Aorta (tissue), 5 donors: ENCODE measurements around the gene EWSR1. TPM values are rescaled to one million over a fixed set of nuclear protein-coding genes. Genes with fewer than 3 reads are reported as not detected.
"Not testable (repeated sequence)": the region's sequence is repeated elsewhere in the genome, so short reads cannot be mapped to it uniquely, and the experiment has no call there.

Experiments used
- ATAC-seq: fragments of 200-7000 bp; cut with Tn5 transposase; one replicate; pipeline ENCODE4 v1.9.1; 2022; ENCODE audit warnings: moderate library complexity; ENCODE audit not compliant: low FRiP score
- DNase-seq, 2 donors: peaks; one replicate each; pipeline ENCODE4 v3.0.0-alpha.2; 2020
- H3K27ac ChIP-seq, 2 donors: one replicate each; pipeline ENCODE4 v1.5.1; 2013; ENCODE audit warnings: low read length in 2 of 2, mild to moderate bottlenecking in 2 of 2, moderate library complexity in 2 of 2, control low read depth in 1 of 2, inconsistent platforms in 1 of 2, low read depth in 1 of 2
- H3K27me3 ChIP-seq, 2 donors: one replicate each; pipeline ENCODE4 v1.6.1; 2013; ENCODE audit warnings: control low read depth in 1 of 2, low read length in 1 of 2, mild to moderate bottlenecking in 1 of 2, moderate library complexity in 1 of 2; ENCODE audit not compliant: insufficient read depth in 2 of 2, control insufficient read depth in 1 of 2
- H3K36me3 ChIP-seq, 2 donors: one replicate each; pipeline ENCODE4 v1.6.1; 2013; ENCODE audit warnings: control low read depth in 1 of 2, low read length in 1 of 2, mild to moderate bottlenecking in 1 of 2; ENCODE audit not compliant: insufficient read depth in 2 of 2, control insufficient read depth in 1 of 2
- H3K4me1 ChIP-seq, 2 donors: one replicate each; pipeline ENCODE4 v1.6.1; 2013; ENCODE audit warnings: low read length in 2 of 2, control low read depth in 1 of 2, mild to moderate bottlenecking in 1 of 2, moderate library complexity in 1 of 2; ENCODE audit not compliant: insufficient read depth in 2 of 2, control insufficient read depth in 1 of 2
- H3K4me3 ChIP-seq, 2 donors: one replicate each; pipeline ENCODE4 v1.5.1; 2013; ENCODE audit warnings: low read length in 2 of 2, control low read depth in 1 of 2, mild to moderate bottlenecking in 1 of 2
- H3K9me3 ChIP-seq: one replicate; pipeline ENCODE4 v1.6.1; 2013; ENCODE audit warnings: mild to moderate bottlenecking, low read length; ENCODE audit not compliant: control insufficient read depth
- WGBS, 2 donors: extraction: QIAGEN DNeasy Blood & Tissue Kit; methylation state at CpG; one replicate each; pipeline ENCODE4 v1.1.7; 2013; 5-methylcytosine and 5-hydroxymethylcytosine counted together
- intact Hi-C, 2 donors: fragments of 100-400 bp; cut with DNase I; formaldehyde crosslinking; loops; one replicate each; pipeline versions ENCODE4 v1.14.2 to v1.15.0; 2022
- long read RNA-seq, 2 donors: library from polyadenylated mRNA; unstranded; transcript quantifications; one replicate each; pipeline ENCODE4 v2.0.0, GENCODE V29; 2020 to 2021
- polyA plus RNA-seq, 2 donors: library from polyadenylated mRNA; stranded (reverse); fragments of 200-250 nt; gene quantifications; one replicate each; pipeline ENCODE4 v1.2.3, GENCODE V29; 2013
- total RNA-seq, 2 donors: library from RNA; stranded (reverse); fragmentation: NEBNext Ultra II Directional; extraction: Animal tissue kit (Norgen Biotek cat#: 25700); gene quantifications; one replicate each; pipeline ENCODE4 v1.2.1, GENCODE V29; 2021
- donor health status: healthy with polysubstance abuse.
- donor health status: Bipolar disorder and iron deficiency.
- donor health status: DM: no; HTN: no; CAD: no.
- donor health status: DM: no; HTN: no; CAD: no.
- donor health status: DM: yes; HTN: yes; CAD: no.

The EWSR1 gene
- total RNA-seq: 100 to 1,000 TPM; 176 to 184 TPM
- 100 to 1,000 TPM in 1 of 2 donors, 10 to 100 TPM in 1; 74.8 to 207 TPM for polyA plus RNA-seq
- long read RNA-seq, donor 1, transcript EWSR1-207 (17 exons, 2,207 nt): major isoform, 233 of 769 reads
- long read RNA-seq, donor 1, transcript EWSR1-206 (17 exons, 2,654 nt): minor isoform, 226 of 769 reads
- long read RNA-seq, donor 1, transcript EWSR1-217 (8 exons, 3,231 nt): minor isoform, 40 of 769 reads
- long read RNA-seq, donor 1, partial matches to known transcripts: 177 of 769 reads
- long read RNA-seq, donor 1, other reads (novel, unspliced or antisense): 81 of 769 reads
- long read RNA-seq, donor 2, transcript EWSR1-215 (8 exons, 2,630 nt): minor isoform, 7 of 140 reads
- long read RNA-seq, donor 2, transcript EWSR1-206 (17 exons, 2,654 nt): minor isoform, 32 of 140 reads
- long read RNA-seq, donor 2, transcript EWSR1-207 (17 exons, 2,207 nt): major isoform, 42 of 140 reads
- long read RNA-seq, donor 2, partial matches to known transcripts: 34 of 140 reads
- long read RNA-seq, donor 2, other reads (novel, unspliced or antisense): 18 of 140 reads

DNA sequence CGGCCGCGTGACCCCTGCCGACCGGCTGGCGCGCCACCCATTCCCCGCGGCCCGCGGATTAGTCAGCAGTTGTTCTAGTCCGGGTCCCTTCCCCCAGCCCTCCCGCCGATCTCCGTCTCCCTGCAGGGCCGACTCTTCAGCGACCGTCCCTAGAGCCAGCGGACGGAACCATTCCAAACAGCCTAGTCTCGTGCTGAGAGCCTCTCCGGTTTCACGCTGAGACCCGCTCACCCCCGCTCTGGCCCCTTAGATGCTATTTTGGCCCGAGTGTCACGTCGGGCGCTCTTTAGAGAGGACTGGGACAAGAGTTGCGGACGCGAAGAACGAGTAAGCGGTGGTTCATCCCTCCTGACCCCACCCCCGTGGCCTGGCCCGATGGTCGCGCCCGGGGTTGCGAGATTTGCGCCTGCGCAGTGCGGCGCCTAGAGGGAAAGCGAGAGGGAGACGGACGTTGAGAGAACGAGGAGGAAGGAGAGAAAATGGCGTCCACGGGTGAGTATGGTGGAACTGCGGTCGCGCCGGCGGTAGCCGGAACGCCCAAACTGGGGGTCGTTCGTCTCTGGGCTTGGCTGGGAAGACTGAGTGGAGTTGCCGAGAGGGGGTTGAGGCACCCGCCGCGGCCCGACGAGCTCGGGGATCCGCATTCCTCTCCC lies at the start of gene EWSR1, which contains the start of gene RHBDD3:
TSS of gene EWSR1 (plus strand) at position 411 of the 653 bp plus-strand sequence. CDS start at position 480, 69 bp downstream.
TSS of gene RHBDD3 (minus strand) at position 124 of the 653 bp plus-strand sequence. CDS start 2,355 bp downstream, outside the sequence.
- H3K9me3 ChIP-seq: no peaks in the 10 kb centered on the region
- no peaks in the 10 kb centered on the region for H3K27me3 ChIP-seq
- peaks cover 1 to 2% of the 10 kb centered on the region in 2 donors for H3K4me1 ChIP-seq
- H3K4me3 ChIP-seq: peak within 1 kb of the TSS; percentile 79 to 86
- intact Hi-C loops: loop anchor here (2.0 to 5.0 kb wide), 2 partner anchors 39 kb away; partner anchors contain the start of gene GAS2L1 (in 2 of the 2)
- DNase-seq: peak; percentile 98
- WGBS, 2 donors: 0% methylated on average over 51 to 67 of the region's 67 CpGs
- ATAC-seq: peak; percentile 96
- H3K27ac ChIP-seq: peak within 1 kb of the TSS; percentile 71 to 94
- H3K36me3 ChIP-seq: no peaks in the 10 kb centered on the region

GRCh38 chr22:29218758-29219408 lies 49.2 kb upstream of the EWSR1 start:
- intact Hi-C loops: no loop called here
- ATAC-seq (no peak), DNase-seq (peak in 1 of 2 donors; percentile 29)
- no peak overlapping the region for H3K4me3 ChIP-seq
- H3K27ac ChIP-seq: no peak overlapping the region
- H3K36me3 ChIP-seq: no peaks in the 10 kb centered on the region
- no peaks in the 10 kb centered on the region for H3K27me3 ChIP-seq
- H3K4me1 ChIP-seq: no peaks in the 10 kb centered on the region
- 90% methylated on average over 11 of the region's 11 CpGs for WGBS, 2 donors
- H3K9me3 ChIP-seq: no peaks in the 10 kb centered on the region

DNA sequence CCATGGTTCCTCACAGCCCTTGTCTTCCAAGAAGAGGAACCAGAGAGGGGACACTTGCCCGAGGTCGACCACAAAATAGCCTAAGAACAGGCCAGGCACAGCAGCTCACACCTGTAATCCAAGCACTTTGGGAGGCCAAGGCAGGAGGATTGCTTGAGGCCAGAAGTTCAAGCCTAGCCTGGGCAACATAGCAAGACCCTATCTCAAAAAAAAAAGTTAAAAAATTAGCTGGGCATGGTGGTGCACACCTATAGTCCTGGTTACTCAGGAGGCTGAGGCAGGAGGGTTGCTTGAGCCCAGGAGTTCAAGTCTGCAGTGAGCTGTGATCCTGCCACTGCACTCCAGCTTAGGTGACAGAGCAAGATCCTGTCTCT lies 48.7 kb upstream of the EWSR1 start:
- H3K27ac ChIP-seq, H3K4me3 ChIP-seq, DNase-seq, H3K36me3 ChIP-seq, intact Hi-C loops, H3K9me3 ChIP-seq, H3K4me1 ChIP-seq, ATAC-seq, H3K27me3 ChIP-seq: not testable (repeated sequence)
- WGBS, 2 donors: 78 to 82% methylated on average over 2 of the region's 2 CpGs

- H3K4me3 ChIP-seq: no peak overlapping the region
- H3K4me1 ChIP-seq: no peaks in the 10 kb centered on the region
- no peaks in the 10 kb centered on the region for H3K27me3 ChIP-seq
- H3K27ac ChIP-seq: no peak overlapping the region
- ATAC-seq (no peak), DNase-seq (peak in 1 of 2 donors; percentile 36)
- H3K36me3 ChIP-seq: no peaks in the 10 kb centered on the region
- 64 to 69% methylated on average over 14 of the region's 14 CpGs for WGBS, 2 donors
- no peaks in the 10 kb centered on the region for H3K9me3 ChIP-seq
- intact Hi-C loops: no loop called here
Measured at GRCh38 chr22:29219881-29220670, 48.0 kb upstream of the EWSR1 start.

DNA sequence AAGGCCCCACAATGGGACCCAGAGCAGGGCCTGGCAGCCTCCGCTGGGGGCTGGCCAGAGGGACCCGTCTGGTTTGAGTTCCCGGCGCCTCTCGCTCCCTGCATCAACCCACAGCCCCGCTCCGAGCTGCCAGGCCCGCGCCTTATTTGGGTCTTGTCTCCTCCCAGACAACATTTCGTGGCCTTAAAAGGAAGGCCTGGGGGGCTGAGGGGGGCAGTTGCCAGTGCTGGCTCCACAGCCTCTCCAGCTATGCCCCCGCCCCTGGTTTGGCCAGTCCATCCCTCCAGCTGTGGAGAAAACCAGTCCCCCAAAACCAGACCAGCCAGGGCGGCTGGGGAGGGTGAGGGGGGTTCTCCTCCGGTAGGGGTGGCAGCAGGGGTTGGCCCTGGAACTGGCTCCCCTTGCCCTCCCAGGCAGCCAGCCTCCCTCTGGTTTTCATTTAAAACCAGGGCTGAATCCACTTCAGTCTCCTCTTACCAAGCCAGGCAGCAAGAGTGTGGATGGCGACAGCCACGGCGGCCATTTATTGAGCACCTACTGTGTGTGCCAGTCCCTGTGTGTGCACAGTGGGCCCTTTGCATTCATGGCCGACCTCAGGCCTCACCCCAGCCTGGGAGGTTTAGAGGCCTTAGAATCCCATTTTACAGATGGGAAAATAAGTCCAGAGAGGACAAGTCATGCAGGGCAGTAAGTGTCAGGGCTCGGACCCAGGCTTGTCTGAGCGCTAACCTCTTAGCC lies 43.8 kb upstream of the EWSR1 start:
- DNase-seq: peak in 1 of 2 donors; percentile 62
- intact Hi-C loops: no loop called here
- Histone ChIP-seq H3K27me3 (no peaks in the 10 kb centered on the region), H3K9me3 (no peaks in the 10 kb centered on the region), H3K27ac (no peak overlapping the region), H3K36me3 (no peaks in the 10 kb centered on the region), H3K4me1 (no peaks in the 10 kb centered on the region), H3K4me3 (no peak overlapping the region)
- ATAC-seq: peak; percentile 31
- 24 to 27% methylated on average over 18 to 19 of the region's 19 CpGs for WGBS, 2 donors

DNA sequence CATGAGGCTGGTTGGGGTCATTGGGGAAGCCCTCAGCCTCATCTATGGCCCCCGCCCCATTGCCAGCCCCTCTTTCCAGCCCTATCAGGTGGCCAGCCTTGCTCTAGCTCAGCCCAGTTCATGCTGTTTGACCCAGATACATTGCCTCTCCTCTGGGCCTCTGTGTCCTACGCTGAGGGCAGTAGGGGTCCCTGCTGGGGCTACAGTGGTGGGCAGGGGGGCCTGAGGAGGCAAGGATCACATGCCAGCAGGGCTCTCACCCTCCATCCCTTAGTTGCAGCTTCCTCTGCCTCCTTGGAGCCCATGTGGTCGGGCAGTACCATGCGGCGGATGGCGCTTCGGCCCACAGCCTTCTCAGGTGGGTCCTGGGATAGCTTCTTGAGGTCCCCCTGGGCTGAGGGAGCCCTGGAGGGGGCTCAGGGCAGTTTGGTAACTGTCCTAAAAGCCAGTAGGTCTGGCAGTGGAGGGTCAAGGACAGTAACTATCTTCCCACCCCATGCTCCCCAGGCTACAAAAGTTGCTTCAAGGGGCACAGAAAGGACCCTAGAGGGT lies 43.1 kb upstream of the EWSR1 start:
- no peak overlapping the region for H3K27ac ChIP-seq
- H3K4me3 ChIP-seq: no peak overlapping the region
- 94 to 95% methylated on average over 7 of the region's 7 CpGs for WGBS, 2 donors
- no peaks in the 10 kb centered on the region for H3K27me3 ChIP-seq
- intact Hi-C loops: no loop called here
- H3K36me3 ChIP-seq: no peaks in the 10 kb centered on the region
- ATAC-seq (no peak), DNase-seq (peak in 1 of 2 donors; percentile 37)
- H3K4me1 ChIP-seq: no peaks in the 10 kb centered on the region
- H3K9me3 ChIP-seq: no peaks in the 10 kb centered on the region

DNA sequence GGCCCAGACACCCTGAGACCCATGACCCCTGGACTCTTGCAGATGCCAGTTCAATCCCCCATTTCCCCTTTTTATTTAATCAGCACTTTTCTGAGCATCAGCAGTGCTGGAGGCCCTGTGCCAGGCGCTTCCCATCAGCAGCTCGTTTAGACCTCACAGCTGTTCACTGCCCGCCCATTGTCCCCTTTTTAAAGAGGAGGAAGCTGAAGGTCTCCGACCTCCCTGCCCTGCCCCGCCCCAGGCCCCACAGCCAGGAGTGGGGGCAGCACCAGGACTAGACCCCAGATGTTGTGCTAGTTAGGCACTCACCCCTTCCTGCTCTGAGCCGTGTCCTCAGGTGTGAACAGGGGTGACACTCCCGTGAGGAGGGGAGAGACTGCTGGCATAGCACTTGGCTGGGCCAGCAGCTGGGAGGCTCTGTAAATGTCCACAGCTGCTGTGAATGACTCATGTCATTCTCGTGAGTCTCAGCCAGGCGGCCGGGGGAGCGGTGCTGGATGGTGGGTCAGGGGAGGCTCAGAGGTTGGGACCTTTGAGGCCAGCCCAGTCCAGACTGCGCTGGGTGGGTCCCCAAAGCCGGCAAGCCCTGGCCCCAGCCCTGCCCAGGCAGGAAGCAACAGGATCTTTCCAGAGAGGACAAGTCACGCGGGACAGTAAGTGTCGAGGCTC lies 42.5 kb upstream of the EWSR1 start:
- ATAC-seq: peak; percentile 58
- intact Hi-C loops: no loop called here
- peak; percentile 83 for DNase-seq
- H3K4me1 ChIP-seq: no peaks in the 10 kb centered on the region
- no peak overlapping the region for H3K27ac ChIP-seq
- H3K4me3 ChIP-seq: no peak overlapping the region
- no peaks in the 10 kb centered on the region for H3K27me3 ChIP-seq
- H3K36me3 ChIP-seq: no peaks in the 10 kb centered on the region
- no peaks in the 10 kb centered on the region for H3K9me3 ChIP-seq
- 32 to 35% methylated on average over 16 of the region's 16 CpGs for WGBS, 2 donors
